Stimulated activated CD8-positive, alpha-beta memory T cell treated with anti-CD3 and anti-CD28 coated beads, Interleukin-7, amount 100 ng/mL, for 4 hours (primary cell): ENCODE results near the gene HSFX3.
"Not testable (repeated sequence)": the region's sequence is repeated elsewhere in the genome, so short reads cannot be mapped to it uniquely, and the experiment has no call there.

Experiments
- DNase-seq, 2 donors: peaks; one replicate each; pipeline ENCODE4 v3.0.0-alpha.2; 2020; ENCODE audit warnings: low read depth in 2 of 2

HSFX3 gene

DNA sequence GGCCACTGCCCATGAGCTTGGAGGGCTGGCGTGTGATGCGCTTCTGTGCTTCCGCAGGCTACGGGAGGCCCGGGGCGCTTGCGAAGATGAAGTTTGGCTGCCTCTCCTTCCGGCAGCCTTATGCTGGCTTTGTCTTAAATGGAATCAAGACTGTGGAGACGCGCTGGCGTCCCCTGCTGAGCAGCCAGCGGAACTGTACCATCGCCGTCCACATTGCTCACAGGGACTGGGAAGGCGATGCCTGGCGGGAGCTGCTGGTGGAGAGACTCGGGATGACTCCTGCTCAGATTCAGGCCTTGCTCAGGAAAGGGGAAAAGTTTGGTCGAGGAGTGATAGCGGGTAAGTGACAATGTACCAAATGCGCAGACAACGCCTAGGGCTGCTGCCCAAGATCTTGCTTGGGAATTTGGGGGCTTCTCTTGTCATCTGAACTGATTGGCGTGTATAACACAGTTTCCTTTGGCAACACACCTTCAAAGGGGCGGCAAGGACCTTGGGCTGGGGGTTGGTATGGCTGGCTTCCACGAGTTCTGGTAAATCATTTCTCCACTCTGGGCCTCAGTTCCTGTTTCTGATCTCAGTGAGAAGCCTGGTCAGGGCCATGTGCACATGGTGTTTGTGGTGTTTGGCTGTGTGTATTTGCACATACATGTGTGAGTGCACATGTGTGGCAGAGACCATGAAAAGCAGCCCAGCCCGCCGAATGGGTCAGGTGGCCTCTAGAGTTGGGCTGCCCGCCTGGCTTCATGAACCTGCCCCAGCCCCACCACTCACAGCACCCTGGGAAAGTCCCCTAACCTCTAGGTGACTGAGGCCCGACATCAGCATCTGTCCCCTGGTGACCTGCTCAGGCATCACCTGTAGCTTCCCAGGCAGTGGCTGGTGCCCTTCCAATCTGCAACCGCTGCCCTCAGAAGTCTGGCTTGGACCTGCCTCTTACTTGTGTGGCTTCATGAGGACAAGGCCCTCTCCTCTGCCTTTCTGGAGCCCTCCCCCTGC lies 3.9 kb downstream of the HSFX3 start:
- not testable (repeated sequence) for DNase-seq

DNA sequence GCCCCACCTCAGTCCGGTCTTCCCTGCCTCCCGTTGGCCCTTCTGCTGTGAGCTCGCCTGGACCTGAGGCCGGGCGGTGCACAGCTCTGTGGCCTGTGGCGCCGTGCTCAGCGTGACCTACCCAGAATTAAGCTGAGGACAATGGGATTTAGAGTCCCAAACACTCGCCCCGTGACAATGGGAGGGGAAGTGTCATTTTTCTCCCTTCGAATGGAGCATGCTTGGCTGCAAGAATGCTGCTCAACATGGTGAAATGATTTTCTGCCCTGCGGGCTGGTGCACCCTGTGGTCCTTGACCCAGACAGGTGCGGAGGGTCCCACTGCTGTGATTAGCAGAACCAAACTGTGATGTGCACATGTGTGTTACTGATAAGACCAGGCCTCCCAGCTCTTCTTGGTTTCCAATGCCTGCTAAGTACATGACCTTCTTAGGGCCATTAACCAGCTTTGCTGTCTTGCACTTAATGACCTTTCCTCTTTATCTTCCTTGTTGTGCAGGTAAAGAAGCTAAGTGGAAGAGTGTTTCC lies 8.1 kb downstream of the HSFX3 start:
- no peak for DNase-seq

DNA sequence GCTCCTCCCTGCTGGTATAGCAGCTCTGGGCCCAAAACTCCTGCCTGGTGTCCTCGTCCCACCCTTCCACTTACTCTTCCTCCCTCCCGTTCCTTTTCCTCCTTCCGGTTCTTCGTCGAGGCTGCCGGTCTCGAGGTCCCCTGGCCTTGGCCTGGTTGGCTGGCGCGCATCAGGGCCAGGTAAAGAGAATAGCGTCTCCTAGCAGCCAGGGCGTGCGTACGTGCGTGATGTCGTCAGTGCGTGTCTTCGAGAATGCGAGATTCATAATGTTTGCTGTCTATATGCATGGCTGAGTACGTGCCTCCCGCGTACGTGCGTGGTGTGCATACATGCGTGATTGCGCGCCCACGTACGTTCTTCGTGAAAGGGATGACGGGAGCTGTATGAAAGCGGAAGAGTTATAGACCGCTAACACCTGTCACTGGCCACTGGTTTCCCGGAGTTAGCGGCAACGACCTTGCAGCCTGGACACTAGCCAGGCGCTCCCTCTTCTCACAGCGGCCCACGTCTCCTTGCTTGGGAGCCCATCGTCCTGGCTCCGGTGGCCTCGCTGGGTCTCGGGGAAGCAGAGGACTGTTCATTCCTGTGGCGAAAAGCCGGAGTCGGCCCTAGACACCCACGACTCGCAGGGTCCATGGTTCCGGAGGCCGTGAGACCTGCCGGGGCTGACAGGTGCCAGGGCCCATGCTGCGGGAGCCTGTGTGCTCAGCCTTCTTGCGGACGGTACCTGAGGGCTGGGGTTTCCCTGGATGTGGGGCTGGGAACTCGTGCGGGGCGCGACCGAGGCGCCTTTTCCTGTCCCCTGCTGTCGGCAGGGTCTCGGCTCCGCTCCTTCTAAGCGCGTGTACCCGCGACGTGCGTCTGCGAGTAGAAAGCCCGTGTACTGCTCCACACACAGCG lies 8.9 kb downstream of the HSFX3 start, which contains the start of gene EOLA1:
Gene EOLA1 (plus strand): TSS at position 392 of the 900 bp plus-strand sequence. CDS start 4,619 bp downstream, outside the sequence.
- DNase-seq: peak; percentile 84 to 89

DNA sequence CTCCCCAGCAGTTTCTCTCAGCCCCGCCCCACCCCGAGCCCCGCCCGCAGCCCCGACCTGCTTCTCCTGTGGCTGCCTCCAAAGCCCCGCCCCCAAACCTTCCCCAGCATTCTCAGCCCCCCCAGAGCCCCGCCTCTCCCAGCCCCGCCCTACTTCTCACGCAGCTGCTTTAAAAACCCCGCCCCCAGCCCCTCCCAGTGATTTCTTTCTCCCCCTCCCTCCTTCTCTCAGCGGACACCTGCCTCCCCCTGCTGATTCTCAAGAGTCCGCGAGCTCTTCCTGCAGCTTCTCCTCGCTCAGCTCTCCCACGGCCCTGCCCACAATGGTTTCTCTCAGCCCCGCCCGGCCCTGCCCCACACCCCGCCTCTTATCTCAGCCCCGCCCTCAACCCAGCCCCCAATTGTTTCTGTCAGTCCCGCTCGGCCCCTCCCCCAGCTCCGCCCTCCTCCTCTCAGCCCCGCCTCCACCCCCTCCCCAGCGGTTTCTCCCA lies 9.5 kb downstream of the HSFX3 start:
- peak; percentile 84 to 88 for DNase-seq

DNA sequence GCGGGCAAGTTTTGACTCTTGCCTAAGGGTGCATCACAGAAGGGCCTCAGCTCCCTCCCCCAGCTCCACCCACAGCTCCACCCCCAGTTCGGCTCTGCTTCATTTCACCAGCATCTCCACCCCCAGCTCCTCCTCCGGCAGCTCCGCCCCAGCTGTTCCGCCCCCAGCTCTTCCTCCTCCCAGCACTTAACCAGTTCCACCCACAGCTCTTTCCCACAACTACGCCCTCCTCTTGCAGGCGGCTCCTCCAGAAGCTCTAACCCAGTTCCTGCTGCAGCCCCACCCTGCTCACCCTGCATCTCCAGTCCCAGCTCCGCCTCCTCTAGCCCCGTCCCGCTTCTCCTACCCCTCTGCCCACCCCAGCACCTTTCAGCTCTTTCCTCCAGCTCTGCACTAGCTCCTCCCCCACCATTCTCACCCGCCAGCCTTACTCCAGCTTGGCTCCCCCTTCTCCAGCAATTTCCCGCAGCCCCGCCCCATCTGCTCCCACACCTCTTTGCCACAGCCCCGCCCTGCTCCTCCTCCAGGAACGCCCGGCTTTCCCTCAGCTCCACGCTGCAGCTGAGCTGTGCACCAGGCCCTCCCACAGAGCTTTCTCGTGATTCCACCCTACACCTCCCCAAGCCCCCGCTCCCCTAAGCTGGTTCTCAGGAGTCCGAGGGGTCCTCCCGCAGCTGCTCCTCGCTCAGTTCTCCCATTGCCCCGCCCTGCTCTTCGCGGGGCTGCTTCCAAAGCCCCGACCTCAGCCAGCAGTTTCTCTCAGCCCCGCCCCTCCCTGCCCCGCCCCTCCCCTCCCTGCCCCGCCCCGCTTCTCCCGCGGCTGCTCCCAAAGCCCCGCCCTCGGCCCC lies 10.2 kb downstream of the HSFX3 start:
- DNase-seq: peak; percentile 81 to 83

DNA sequence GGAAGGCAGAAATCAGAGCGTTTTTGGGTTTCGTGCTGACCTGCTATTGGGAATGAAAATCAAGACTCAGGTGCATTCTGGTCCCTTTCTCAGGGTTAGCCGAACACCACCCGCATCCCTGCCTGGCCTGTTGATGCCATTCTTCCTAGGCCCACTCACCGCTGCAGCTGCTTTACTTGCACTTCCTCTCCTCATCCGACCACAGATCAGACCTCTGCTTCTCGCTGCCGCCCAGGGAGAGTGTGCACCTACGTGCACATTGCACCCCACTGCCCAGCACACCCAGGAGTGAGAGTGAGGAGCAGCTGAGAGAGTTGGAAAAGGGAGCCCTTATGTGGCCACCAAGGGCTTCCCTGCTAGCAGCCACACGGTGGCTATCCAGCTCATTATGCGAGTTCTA lies 12.2 kb downstream of the HSFX3 start:
- not testable (repeated sequence) for DNase-seq

DNA sequence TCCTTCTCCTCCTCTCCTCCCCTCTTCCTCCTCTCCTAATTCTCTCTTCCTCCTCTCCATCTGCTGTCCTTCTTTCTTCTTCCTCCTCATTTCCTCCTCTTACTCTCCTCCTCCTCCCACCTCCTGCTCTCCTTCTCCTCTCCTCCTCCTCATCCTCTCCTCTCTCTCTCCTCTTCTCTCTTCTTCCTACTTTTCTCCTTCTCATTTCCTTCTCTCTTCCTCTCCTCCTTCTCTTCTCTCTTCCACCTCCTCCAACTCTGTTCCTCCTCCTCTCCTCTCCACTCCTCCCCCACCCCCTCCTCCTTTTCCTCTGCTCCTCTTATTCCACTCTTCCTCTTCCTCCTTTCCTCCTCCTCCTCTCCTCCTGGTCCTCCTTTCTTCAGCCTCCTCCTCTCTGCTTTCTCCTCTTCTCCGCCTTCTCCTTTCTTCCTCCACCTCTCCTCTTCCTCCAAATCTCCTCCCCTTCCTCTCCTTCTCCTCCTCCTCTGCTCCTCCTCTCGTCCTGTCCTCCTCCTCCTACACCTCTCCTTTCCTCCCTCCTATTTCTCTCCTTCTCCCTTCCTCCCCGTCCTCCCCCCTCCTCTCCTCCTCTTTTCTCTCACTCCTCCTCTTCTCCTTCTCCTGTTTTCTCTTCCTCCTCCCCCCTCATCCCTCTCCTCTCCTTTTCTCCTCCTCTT lies 14.7 kb downstream of the HSFX3 start:
- not testable (repeated sequence) for DNase-seq

DNA sequence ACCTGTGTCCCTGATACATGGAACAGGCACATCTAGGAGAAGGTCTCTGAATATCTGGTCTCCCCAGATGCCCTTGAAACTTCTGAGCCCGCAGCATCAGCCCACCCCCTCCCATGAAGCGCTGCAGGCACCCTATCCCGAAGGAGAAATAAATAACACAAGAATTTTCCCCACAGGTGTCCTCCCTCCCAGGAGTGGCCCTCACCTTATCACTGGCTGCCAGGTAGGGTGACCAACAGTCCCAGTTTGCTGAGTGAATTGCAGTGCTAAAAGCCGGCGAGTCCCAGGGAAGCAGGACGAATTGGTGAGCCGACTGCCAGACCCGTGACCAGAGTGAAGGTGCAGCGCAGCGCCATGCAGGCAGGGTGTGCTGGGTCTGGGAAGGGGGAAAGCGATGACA lies 15.7 kb downstream of the HSFX3 start:
- DNase-seq: not testable (repeated sequence)

DNA sequence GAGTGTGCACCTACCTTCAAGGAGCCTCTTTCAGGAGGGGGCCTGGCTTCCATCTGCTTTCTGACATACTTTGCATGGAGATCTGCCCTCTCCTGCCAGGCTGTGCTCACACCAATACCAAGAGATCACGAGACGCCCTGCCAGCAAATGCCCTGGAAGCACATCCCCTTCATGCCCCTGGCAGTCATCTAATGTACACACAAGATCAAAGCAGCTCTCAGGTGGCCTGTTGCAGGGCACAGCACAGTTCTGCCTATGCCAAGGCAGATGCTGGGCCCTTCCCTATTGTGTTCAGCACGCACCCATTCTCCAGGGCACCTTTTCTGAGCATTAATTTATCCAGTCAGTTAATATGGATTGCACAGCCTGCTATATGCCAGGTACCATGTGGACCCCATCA lies 16.9 kb downstream of the HSFX3 start:
- DNase-seq: not testable (repeated sequence)

DNA sequence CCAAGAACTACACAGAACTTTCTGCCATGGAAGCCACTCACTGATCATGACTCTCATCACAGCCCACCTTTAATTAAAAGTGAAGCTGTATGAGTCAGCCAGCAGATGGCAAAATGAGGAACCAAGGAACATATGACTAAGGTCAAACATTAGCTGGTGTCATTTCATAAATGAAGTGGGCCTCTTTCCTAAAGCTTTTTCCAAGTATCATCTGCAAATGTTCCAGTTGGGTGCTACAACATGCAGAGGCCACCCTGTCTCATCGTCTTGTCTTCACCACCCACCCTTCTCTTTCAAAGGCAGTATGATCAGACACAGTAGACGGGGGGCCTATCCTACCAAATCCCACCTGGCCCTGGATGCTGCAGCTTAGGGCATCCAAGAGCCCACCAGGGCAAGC lies 18.1 kb downstream of the HSFX3 start:
- DNase-seq: no peak

DNA sequence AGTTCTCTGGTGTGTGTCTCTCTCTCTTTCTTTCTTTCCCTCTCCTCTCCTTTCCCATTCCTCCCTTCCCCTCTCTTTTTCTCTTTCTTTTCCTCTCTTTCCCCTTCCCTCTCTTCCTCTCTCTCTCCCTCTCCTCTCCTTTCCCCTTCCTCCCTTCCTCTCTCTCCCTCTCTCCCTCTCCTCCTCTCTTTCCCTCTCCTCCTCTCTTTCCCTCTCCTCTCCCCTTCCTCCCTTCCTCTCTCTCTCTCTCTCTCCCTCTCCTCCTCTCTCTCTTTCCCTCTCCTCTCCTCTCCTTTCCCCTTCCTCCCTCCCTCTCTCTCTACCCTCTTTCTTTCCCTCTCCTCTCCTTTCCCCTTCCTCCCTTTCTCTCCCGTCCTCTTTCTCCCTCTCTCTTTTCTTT lies 21.3 kb downstream of the HSFX3 start:
- no peak for DNase-seq

DNA sequence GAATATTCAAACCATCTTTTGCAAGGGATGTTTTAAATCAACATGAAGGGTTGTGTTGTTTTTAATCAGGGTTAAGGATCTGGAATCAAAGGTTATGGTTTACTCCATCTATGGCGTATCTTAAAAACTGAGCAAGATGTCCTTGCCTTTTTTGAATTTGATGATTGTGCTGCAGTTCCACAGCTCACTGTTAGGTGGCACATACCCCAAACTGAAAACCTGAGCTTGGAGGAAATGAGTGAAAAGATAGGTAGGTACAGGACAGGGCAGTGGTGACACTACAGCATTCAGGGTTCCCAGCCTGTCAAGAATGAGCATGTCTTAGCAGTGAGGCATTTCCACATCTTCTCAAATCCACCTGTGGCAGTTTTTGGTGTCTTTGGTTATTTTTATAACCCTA lies 22.0 kb downstream of the HSFX3 start:
- DNase-seq: no peak

DNA sequence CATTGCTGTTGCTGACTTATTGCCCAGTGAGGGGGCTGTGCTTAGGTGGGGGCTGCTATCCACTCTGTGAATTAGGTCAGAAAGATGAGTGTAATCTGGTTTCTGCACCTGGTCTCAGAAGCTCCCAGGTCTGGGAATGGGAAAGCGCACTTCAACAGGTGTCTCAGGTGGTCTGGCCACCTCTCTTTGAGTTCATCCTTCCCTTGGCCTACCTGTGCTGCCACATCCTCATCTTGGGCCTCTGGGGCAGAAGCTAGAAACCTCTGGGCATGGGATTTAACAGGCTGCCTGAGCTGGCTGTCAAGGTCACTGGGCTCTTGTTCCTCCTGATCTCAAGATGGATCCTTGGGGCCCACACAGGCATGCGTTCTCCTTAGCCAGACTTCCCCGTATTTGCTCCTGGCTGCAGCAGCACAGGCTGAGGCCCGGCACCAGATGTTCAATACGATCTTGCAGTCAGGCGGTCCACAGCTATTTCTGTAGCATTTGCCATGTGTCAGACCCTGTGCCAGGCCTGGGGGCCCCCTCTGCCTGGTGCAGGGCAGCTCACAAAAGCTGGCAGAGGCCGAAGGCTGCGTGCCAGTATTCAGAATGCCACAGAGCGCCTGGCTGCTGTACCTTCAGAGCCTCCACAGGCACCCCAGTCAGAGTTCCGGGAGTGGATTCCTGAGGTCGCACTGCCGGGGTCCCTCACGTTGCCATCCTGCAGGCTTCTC lies 23.2 kb downstream of the HSFX3 start:
- DNase-seq: not testable (repeated sequence)

DNA sequence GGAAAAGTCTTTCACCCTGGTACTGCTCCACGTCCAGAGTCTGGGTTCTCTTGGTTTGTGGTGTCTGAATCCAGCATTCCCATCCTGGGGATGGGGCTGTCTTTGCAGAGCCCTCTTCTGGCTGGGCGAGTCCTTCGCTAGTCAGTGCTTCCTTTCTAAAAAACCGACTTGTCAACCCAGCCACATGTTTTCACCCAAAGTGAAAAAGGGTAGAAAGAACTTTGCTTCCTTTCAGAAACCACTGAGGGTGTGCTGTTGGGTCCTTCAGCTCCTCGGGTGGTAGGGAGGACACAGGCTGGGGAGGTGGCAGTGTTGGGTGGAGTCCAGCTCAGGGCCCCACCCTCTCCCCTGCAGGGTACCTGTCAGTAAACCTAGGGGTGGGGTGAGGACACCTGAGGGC lies 23.8 kb downstream of the HSFX3 start:
- DNase-seq: not testable (repeated sequence)

DNA sequence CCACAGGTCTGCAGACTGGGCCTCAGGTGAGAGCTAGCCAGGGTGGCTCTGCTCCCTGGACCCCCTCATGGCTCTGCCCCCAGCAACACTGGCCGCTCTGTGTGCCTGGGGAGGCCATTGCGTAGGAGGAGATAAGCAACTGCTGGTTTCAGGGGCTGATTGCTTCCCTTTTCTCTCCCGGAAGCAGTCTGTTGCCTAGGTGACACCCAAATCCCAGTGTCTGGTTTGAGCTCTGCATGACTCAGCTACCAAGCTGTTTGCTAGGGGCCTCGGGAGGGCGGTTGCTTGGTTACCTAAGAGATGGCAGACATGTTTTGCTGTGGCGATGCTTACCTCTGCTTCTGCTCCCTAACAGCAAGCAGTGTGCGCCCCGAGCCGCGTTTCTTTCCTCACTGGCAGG lies 24.3 kb downstream of the HSFX3 start:
- DNase-seq: peak; percentile 49 to 51

DNA sequence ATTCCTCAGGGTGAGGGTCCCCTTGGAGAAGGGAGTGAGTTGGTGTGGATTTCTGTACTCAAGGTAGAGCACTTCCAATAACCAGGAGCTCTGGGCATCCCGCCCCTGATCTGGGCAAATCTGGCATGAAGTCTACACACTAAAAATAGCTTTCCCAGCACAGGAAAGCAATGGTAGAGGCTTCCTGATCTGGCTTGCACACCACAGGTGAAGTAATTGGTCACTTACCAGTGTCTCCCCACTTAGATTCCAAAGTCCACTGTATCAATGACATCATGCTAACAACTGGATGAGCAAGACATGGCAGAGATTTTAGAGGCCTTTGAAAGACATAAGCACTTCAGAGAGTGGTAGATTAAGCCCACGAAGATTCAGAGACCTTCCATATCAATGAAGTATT lies 26.8 kb downstream of the HSFX3 start:
- no peak for DNase-seq

DNA sequence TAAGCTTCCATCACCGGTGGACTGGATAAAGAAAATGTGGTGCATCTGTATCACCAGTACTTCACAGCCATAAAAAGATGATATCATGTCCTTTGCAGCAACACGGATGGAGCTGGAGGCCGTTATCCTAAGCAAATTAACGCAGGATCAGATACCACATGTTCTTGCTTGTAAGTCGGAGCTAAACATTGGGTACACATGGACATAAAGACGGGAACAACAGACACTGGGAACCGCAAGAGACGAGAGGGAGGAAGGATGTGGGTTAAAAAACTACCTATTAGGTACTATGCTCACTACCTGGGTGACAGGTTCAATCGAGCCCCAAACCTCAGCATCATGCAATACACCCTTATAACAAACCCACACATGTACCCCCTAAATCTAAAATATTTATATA lies 28.3 kb downstream of the HSFX3 start:
- no peak for DNase-seq

DNA sequence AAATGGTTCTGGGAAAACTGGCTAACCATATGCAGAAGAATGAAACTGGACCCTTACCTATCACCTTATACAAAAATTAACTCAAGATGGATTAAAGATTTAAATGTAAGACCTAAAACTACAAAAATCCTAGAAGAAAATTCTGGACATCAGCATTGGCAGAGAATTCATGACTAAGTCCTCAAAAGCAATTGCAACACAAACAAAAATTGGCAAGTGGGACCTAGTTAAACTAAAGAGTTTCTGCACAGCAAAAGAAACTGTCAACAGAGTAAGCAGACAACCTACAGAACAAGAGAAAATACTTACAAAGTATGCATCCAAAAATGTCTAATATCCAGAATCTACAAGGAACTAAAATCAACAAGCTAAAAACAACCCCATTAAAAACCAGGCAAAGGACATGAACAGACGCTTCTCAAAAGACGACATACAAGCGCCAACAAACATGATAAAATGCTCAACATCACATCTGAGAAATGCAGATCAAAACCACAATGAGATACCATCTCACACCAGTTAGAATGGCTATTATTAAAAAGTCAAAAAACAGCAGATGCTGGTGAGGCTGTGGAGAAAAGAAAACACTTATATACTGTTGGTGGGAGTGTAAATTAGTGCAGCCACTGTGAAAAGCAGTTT lies 29.0 kb downstream of the HSFX3 start:
- not testable (repeated sequence) for DNase-seq

DNA sequence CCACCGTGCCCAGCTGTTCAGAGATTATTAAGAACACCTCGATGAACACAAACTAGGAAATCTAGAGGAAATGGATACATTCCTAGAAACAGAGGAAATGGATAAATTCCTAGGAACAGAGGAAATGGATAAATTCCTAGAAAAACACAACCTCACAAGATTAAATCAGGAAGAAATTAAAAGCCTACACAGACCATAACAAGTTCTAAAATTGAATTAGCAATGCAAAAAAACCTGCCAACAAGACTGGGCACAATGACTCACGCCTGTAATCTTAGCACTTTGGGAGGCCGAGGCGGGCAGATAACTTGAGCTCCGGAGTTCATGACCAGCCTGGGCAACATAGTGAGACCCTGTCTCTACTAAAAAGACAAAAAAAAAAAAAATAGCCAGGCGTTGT lies 31.5 kb downstream of the HSFX3 start:
- no peak for DNase-seq
